Liver (tissue), 9 donors: ENCODE data around the gene GPC3. TPM values are rescaled to one million over a fixed set of nuclear protein-coding genes. Genes with fewer than 3 reads are reported as not detected.

Experiments
- DNase-seq: peaks from one replicate; pipeline ENCODE4 v3.0.0-alpha.2; 2017; ENCODE audit warnings: low spot score
- H3K27ac ChIP-seq, 2 donors: one replicate each; pipeline ENCODE4 v1.7.0; 2013; ENCODE audit warnings: inconsistent platforms in 2 of 2, low read length in 2 of 2, control low read depth in 1 of 2, low read depth in 1 of 2, mild to moderate bottlenecking in 1 of 2
- H3K27me3 ChIP-seq, 4 donors: one replicate each; pipeline versions ENCODE4 v1.6.1 to v1.7.0; 2013; ENCODE audit warnings: low read length in 3 of 4, inconsistent platforms in 1 of 4, mild to moderate bottlenecking in 1 of 4, moderate library complexity in 1 of 4; ENCODE audit not compliant: control insufficient read depth in 4 of 4, insufficient read depth in 4 of 4
- H3K36me3 ChIP-seq, 4 donors: one replicate each; pipeline versions ENCODE4 v1.6.1 to v1.7.0; 2013; ENCODE audit warnings: low read length in 3 of 4, mild to moderate bottlenecking in 3 of 4, low read depth in 1 of 4, moderate library complexity in 1 of 4; ENCODE audit not compliant: control insufficient read depth in 4 of 4, insufficient read depth in 3 of 4
- H3K4me1 ChIP-seq, 4 donors: one replicate each; pipeline versions ENCODE4 v1.6.1 to v1.7.0; 2013; ENCODE audit warnings: low read length in 3 of 4, mild to moderate bottlenecking in 3 of 4, moderate library complexity in 1 of 4; ENCODE audit not compliant: control insufficient read depth in 4 of 4, insufficient read depth in 4 of 4
- H3K4me3 ChIP-seq, 3 donors: one replicate each; pipeline versions ENCODE4 v1.6.1 to v1.7.0; 2013; ENCODE audit warnings: low read length in 3 of 3, control low read depth in 1 of 3, low read depth in 1 of 3, mild to moderate bottlenecking in 1 of 3
- H3K9ac ChIP-seq, 2 donors: one replicate each; pipeline ENCODE4 v1.7.0; 2013; ENCODE audit warnings: low read length in 2 of 2, mild to moderate bottlenecking in 2 of 2, moderate library complexity in 2 of 2, control low read depth in 1 of 2, low read depth in 1 of 2
- H3K9me3 ChIP-seq, 4 donors: one replicate each; pipeline versions ENCODE4 v1.6.1 to v1.7.0; 2013; ENCODE audit warnings: low read length in 3 of 4; ENCODE audit not compliant: control insufficient read depth in 4 of 4
- CTCF ChIP-seq: fragments of 150-350 bp; IDR thresholded peaks from 2 replicates; pipeline ENCODE4 v1.5.1; 2017; ENCODE audit warnings: improper control_type of control experiment, low read depth, low read length; ENCODE audit not compliant: missing input control
- EGR1 ChIP-seq, 2 donors: IDR thresholded peaks; 2 replicates each; pipeline ENCODE4 v1.6.1; 2016 to 2018; ENCODE audit warnings: antibody characterized with exemption in 2 of 2, low read depth in 2 of 2
- FOXA1 ChIP-seq: IDR thresholded peaks from 2 replicates; pipeline ENCODE4 v1.6.1; 2016; ENCODE audit warnings: antibody characterized with exemption
- FOXA2 ChIP-seq: IDR thresholded peaks from 2 replicates; pipeline ENCODE4 v1.6.1; 2016; ENCODE audit warnings: antibody characterized with exemption
- GABPA ChIP-seq, 2 donors: IDR thresholded peaks in 1 of 2; conservative IDR thresholded peaks in 1 of 2; 2 replicates each; pipeline ENCODE4 v1.6.1; 2016; ENCODE audit warnings: antibody characterized with exemption in 2 of 2, mild to moderate bottlenecking in 1 of 2, moderate library complexity in 1 of 2
- HNF4A ChIP-seq, 2 donors: conservative IDR thresholded peaks; 2 replicates each; pipeline ENCODE4 v1.6.1; 2016; ENCODE audit warnings: antibody characterized with exemption in 2 of 2, mild to moderate bottlenecking in 2 of 2
- HNF4G ChIP-seq: IDR thresholded peaks from 2 replicates; pipeline ENCODE4 v1.6.1; 2016; ENCODE audit warnings: antibody characterized with exemption
- JUND ChIP-seq, 2 donors: IDR thresholded peaks; 2 replicates each; pipeline ENCODE4 v1.6.1; 2016; ENCODE audit warnings: antibody characterized with exemption in 2 of 2
- NR2F2 ChIP-seq: IDR thresholded peaks from 2 replicates; pipeline ENCODE4 v1.6.1; 2016; ENCODE audit warnings: antibody characterized with exemption
- RAD21 ChIP-seq, 2 donors: IDR thresholded peaks; 2 replicates each; pipeline ENCODE4 v1.6.1; 2016; ENCODE audit warnings: antibody characterized with exemption in 2 of 2, mild to moderate bottlenecking in 2 of 2
- REST ChIP-seq: IDR thresholded peaks from 2 replicates; pipeline ENCODE4 v1.6.1; 2016; ENCODE audit warnings: antibody characterized with exemption, mild to moderate bottlenecking
- RXRA ChIP-seq, 2 donors: IDR thresholded peaks; 2 replicates each; pipeline ENCODE4 v1.6.1; 2017 to 2018; ENCODE audit warnings: antibody characterized with exemption in 2 of 2, mild to moderate bottlenecking in 1 of 2
- SP1 ChIP-seq: IDR thresholded peaks from 2 replicates; pipeline ENCODE4 v1.6.1; 2018; ENCODE audit warnings: antibody characterized with exemption, mild to moderate bottlenecking
- TAF1 ChIP-seq: conservative IDR thresholded peaks from 2 replicates; pipeline ENCODE4 v1.6.1; 2016; ENCODE audit warnings: antibody characterized with exemption, mild to moderate bottlenecking
- YY1 ChIP-seq: IDR thresholded peaks from 2 replicates; pipeline ENCODE4 v1.6.1; 2016; ENCODE audit warnings: antibody characterized with exemption, mild to moderate bottlenecking
- ZBTB33 ChIP-seq: IDR thresholded peaks from 2 replicates; pipeline ENCODE4 v1.6.1; 2016; ENCODE audit warnings: antibody characterized with exemption
- WGBS: extraction: QIAGEN DNeasy Blood & Tissue Kit; methylation state at CpG from one replicate; pipeline ENCODE4 v1.1.7; 2013; 5-methylcytosine and 5-hydroxymethylcytosine counted together
- polyA plus RNA-seq, 2 donors: library from polyadenylated mRNA; stranded (reverse) in 1 of 2; unstranded in 1 of 2; fragments of 200-250 nt in 1 of 2; fragments of >200 nt in 1 of 2; fragmentation: Nextera tagmentation in 1 of 2; extraction: Ambion mirVana in 1 of 2; gene quantifications; one replicate each; pipeline versions ENCODE4 v1.2.1 to v1.2.3, GENCODE V29; 2013 to 2015
- total RNA-seq, 2 donors: library from RNA; depleted of rRNA; stranded (reverse); fragments of >200 nt; gene quantifications; one replicate each; pipeline ENCODE4 v1.2.3, GENCODE V29; 2014
- TF ChIP-seq, protein P1 (sequence below): IDR thresholded peaks from 2 replicates; pipeline ENCODE4 v1.6.1; 2016; ENCODE audit warnings: antibody characterized with exemption
- TF ChIP-seq, protein P2 (sequence below): IDR thresholded peaks from 2 replicates; pipeline ENCODE4 v1.6.1; 2016; ENCODE audit warnings: antibody characterized with exemption
- donor health status: healthy.
- donor health status: healthy.
- donor health status: healthy.
- donor health status: healthy.
- donor health status: healthy.

The GPC3 gene
- total and polyA plus RNA-seq, 4 donors = 0.40 to 1,133 (median 1.5) TPM

DNA sequence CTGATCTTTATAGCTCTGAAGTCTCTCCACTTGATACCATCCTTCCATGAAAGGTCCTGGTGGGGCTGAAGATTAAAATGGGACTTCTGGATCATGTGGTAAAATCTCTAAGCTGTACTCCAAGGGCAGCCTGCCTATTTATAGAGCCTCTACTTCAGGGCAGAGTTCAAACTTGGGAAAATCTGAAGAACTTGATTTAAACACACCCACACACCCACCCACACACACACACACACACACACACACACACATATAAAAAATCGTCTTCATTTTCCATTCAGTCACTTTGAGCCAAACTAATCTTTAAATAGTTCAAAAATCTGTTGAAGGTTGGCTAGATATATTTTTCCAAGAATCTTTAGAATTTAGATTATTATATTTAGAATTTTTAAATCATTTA is 335.2 kb downstream of the GPC3 start:
- Histone ChIP-seq H3K4me1 (no peaks in the 10 kb centered on the region), H3K27ac (no peak overlapping the region), H3K4me3 (no peak overlapping the region), H3K9me3 (no peaks in the 10 kb centered on the region), H3K36me3 (no peaks in the 10 kb centered on the region), H3K9ac (no peak overlapping the region), H3K27me3 (peaks cover 0 to 11% (median 0%) of the 10 kb centered on the region in 4 donors)
- no peak for DNase-seq
- no peak for TF ChIP-seq ZBTB33
- TF ChIP-seq RAD21 (IDR thresholded peaks at IDR 0.05) = no peak
- no peak for TF ChIP-seq HNF4A (conservative IDR thresholded peaks at IDR 0.05)
- no peak for TF ChIP-seq GABPA (IDR thresholded peaks at IDR 0.05 in 1 of 2, conservative IDR thresholded peaks at IDR 0.05 in 1 of 2)
- TF ChIP-seq RXRA (IDR thresholded peaks at IDR 0.05) = no peak
- no peak for TF ChIP-seq EGR1 (IDR thresholded peaks at IDR 0.05; ENCODE audit: low read depth in 2 of 2)
- no peak for TF ChIP-seq SP1
- TF ChIP-seq, protein P1, sequence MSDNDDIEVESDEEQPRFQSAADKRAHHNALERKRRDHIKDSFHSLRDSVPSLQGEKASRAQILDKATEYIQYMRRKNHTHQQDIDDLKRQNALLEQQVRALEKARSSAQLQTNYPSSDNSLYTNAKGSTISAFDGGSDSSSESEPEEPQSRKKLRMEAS = no peak
- TF ChIP-seq, protein P2, sequence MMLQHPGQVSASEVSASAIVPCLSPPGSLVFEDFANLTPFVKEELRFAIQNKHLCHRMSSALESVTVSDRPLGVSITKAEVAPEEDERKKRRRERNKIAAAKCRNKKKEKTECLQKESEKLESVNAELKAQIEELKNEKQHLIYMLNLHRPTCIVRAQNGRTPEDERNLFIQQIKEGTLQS = no peak
- no peak for TF ChIP-seq YY1
- no peak for TF ChIP-seq HNF4G
- TF ChIP-seq FOXA2 = no peak
- TF ChIP-seq JUND (IDR thresholded peaks at IDR 0.05) = no peak
- TF ChIP-seq FOXA1 = no peak
- TF ChIP-seq TAF1 = no peak
- WGBS = 51% methylated on average over 1 of the region's 1 CpG

DNA sequence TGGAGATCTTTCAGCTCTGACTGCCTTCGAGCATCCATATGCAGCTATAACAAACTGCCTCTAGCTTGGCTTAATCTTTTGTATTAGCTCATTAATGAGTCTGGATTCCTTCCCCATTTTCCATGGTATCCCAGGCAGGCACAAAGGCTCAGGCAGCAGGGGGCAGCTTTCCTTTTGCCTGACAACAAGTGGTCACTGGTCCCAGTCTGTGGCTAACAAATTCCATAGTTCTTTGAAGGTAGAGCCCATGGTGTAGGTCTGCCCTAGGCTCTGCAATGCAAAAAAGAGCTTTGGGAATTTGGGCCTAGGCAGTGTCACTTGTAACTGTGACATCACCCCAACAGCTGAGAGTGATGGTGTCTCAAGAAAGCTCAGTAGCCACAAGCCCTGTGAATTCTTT is 335.7 kb downstream of the GPC3 start:
- DNase-seq = no peak
- TF ChIP-seq REST (no peak), CTCF (no peak), HNF4G (no peak), RAD21 (IDR thresholded peaks at IDR 0.05) (no peak), GABPA (IDR thresholded peaks at IDR 0.05 in 1 of 2, conservative IDR thresholded peaks at IDR 0.05 in 1 of 2) (no peak), NR2F2 (no peak), TAF1 (no peak), HNF4A (conservative IDR thresholded peaks at IDR 0.05) (no peak), RXRA (IDR thresholded peaks at IDR 0.05) (no peak), EGR1 (IDR thresholded peaks at IDR 0.05; ENCODE audit: low read depth in 2 of 2) (no peak), FOXA2 (no peak), JUND (IDR thresholded peaks at IDR 0.05) (no peak)
- Histone ChIP-seq H3K27ac (no peak overlapping the region), H3K4me1 (no peaks in the 10 kb centered on the region), H3K36me3 (no peaks in the 10 kb centered on the region), H3K4me3 (no peak overlapping the region), H3K9ac (no peak overlapping the region), H3K27me3 (peaks cover 0 to 13% (median 0%) of the 10 kb centered on the region in 4 donors), H3K9me3 (no peaks in the 10 kb centered on the region)
- WGBS = 100% methylated on average over 1 of the region's 1 CpG
